A549 treated with GW870086 at 1 μM for 4 hours (cell line): Measurements from ENCODE around the gene MKRN2OS. TPM values are rescaled to one million over a fixed set of nuclear protein-coding genes. Genes with fewer than 3 reads are reported as not detected.

Experiments
- total RNA-seq: library from RNA; stranded (reverse); fragments of 200-300 nt; extraction: Qiagen RNA extraction; gene quantifications from 5 replicates; pipeline ENCODE4 v1.2.3, GENCODE V29; 2022; ENCODE audit warnings: low read depth

MKRN2OS gene, protein sequence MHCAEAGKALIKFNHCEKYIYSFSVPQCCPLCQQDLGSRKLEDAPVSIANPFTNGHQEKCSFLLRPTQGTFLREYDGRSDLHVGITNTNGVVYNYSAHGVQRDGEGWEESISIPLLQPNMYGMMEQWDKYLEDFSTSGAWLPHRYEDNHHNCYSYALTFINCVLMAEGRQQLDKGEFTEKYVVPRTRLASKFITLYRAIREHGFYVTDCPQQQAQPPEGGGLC
- total RNA-seq: not detected in 5 replicates

DNA sequence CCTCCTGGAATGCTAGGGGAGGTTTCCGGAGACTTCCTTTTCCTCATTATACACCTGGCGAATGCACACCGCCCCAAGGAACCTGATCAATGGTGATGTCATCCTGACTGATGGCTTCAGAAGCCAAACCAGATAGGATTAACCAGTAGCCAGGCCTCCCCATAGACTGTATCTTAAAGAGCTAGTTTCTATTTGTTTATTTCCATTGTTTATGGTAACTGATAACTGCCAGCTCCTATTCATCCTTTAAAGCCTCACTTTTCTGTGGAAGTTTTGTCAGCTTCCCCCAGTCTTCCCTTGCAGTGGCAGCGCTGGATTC, at the start of gene MKRN2OS:
Gene MKRN2OS (minus strand): TSS at position 27 of the 319 bp plus-strand sequence. CDS start 35 bp downstream, outside the sequence.

DNA sequence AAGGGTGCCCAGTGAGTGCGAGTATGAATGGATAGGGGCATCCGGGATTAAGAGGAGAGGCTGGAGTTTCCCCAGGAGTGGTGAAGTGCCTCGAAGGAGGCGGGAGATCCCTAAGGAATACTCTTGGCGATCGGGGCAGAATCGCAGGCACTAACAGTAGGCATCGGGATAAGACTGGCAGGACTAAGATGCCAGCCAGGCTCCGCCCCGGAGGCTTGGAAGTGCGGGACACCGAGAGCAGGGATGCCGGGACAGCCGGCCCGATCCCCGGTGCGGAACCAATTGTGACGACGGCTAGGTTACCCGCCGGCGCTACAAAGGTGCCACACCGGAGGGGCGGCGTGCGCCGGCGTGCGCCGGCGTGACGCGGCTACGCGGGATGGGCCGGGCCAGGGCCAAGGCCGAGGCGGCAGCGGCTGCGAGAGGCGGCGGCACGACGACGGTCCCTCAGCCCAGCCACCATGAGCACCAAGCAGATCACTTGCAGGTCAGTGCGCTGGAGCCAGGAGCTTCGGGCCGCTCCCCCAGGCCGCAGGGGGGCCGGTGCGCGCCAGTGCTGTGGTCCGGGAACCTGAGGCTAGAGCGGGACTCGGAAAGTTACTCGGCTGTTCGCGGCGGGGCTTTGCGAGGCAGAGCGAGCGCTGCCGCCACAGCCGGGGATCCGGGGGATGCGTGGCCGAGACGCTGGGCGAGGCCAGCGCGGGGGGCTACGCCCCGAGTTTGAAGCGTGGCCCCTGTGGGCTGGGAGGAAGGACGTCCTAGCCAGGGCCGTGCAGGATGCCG, 11.6 kb upstream of the MKRN2OS start, which contains the start of gene MKRN2:
Gene MKRN2 (plus strand): TSS at position 398 of the 783 bp plus-strand sequence. CDS start 64 bp downstream, at position 462.

Other genes starting within 250 kb of the MKRN2OS start
- 17.3 to 19.0 TPM (median 17.5 TPM) in 5 replicates for gene TSEN2, start 61.0 kb downstream of the MKRN2OS start, total RNA-seq
- 23.5 to 27.9 TPM (median 25.9 TPM) in 5 replicates for gene MKRN2, start 11.6 kb upstream of the MKRN2OS start, total RNA-seq
- 58.9 to 66.8 TPM (median 65.3 TPM) in 5 replicates for gene RAF1, start 118.6 kb upstream of the MKRN2OS start, total RNA-seq
- gene TMEM40, start 213.8 kb upstream of the MKRN2OS start, total RNA-seq: 0.17 to 0.90 TPM (median 0.41 TPM) in 5 replicates